Breast epithelium (tissue), 4 donors: ENCODE measurements around the gene CALY. TPM values are rescaled to one million over a fixed set of nuclear protein-coding genes. Genes with fewer than 3 reads are reported as not detected.
"Not testable (repeated sequence)": the region's sequence is repeated elsewhere in the genome, so short reads cannot be mapped to it uniquely, and the experiment has no call there.

Source experiments
- DNase-seq, 2 donors: peaks; one replicate each; pipeline ENCODE4 v3.0.0-alpha.2; 2019; ENCODE audit warnings: low spot score in 2 of 2
- H3K27ac ChIP-seq, 2 donors: fragments of 200-600 bp; sonication (generic) in 1 of 2; one replicate each; pipeline ENCODE4 v1.5.1; 2016 to 2019; ENCODE audit warnings: mild to moderate bottlenecking in 1 of 2
- H3K27me3 ChIP-seq, 2 donors: fragments of 200-600 bp; sonication (generic) in 1 of 2; one replicate each; pipeline versions ENCODE4 v1.5.1 to v1.6.0; 2017 to 2019; ENCODE audit warnings: control low read depth in 1 of 2, mild to moderate bottlenecking in 1 of 2
- H3K36me3 ChIP-seq: fragments of 200-600 bp; one replicate; pipeline ENCODE4 v1.5.1; 2019
- H3K4me1 ChIP-seq, 2 donors: fragments of 200-600 bp; sonication (generic); one replicate each; pipeline ENCODE4 v1.5.1; 2016 to 2019; ENCODE audit warnings: control low read depth in 1 of 2
- H3K4me3 ChIP-seq, 3 donors: fragments of 200-600 bp; sonication (generic); 1 replicate in 2 of 3; 2 replicates in 1 of 3; pipeline ENCODE4 v1.5.1; 2016 to 2019; ENCODE audit warnings: mild to moderate bottlenecking in 3 of 3, moderate library complexity in 2 of 3
- H3K9me3 ChIP-seq, 2 donors: fragments of 200-600 bp; sonication (generic) in 1 of 2; one replicate each; pipeline ENCODE4 v1.5.1; 2016 to 2019; ENCODE audit warnings: control low read depth in 1 of 2
- CTCF ChIP-seq, 3 donors: fragments of 450-650 bp; IDR thresholded peaks; one replicate each; pipeline ENCODE4 v1.5.1; 2016 to 2017; ENCODE audit warnings: antibody characterized with exemption in 3 of 3, mild to moderate bottlenecking in 3 of 3, moderate library complexity in 3 of 3
- POLR2A ChIP-seq: fragments of 450-650 bp; IDR thresholded peaks from one replicate; pipeline ENCODE4 v1.6.1; 2016; ENCODE audit warnings: antibody characterized with exemption, mild to moderate bottlenecking, moderate library complexity
- POLR2AphosphoS5 ChIP-seq, 3 donors: sonication (generic); formaldehyde crosslinking; IDR thresholded peaks; one replicate each; pipeline ENCODE4 v1.6.1; 2017; ENCODE audit warnings: antibody characterized with exemption in 3 of 3
- intact Hi-C: fragments of 100-400 bp; cut with DNase I; formaldehyde crosslinking; loops from one replicate; pipeline ENCODE4 v1.15.1; 2023; ENCODE audit warnings: low total_unique reads
- total RNA-seq, 3 donors: library from RNA; depleted of rRNA; stranded (reverse); fragments of >200 nt; gene quantifications; one replicate each; pipeline ENCODE4 v1.1.0, GENCODE V29; 2016

Gene CALY
- total RNA-seq, 3 donors from 2014 or later = 0.66 TPM; not detected in 2

DNA sequence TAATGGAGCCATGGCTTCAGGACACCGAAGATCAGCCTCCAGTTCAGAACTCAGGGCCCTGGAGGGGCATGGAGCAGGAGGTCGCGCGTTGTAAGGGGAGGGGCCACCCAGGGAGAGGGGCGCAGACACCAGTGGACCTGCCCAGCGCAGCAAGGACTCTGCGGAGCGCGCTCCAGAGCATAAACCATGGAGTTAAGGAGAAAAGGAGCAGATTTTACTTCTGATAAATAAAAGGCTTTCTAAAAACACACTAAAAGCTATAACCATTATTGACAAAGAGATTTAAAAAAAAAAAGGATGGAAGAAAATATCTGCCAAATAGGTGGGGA lies 10.5 kb downstream of the CALY start:
- TF ChIP-seq CTCF (IDR thresholded peaks at IDR 0.05) (no peak), POLR2AphosphoS5 (IDR thresholded peaks at IDR 0.05) (no peak), POLR2A (no peak)
- Histone ChIP-seq H3K9me3 (no peaks in the 10 kb centered on the region), H3K36me3 (no peaks in the 10 kb centered on the region), H3K4me1 (peaks cover 0 to 5% of the 10 kb centered on the region in 2 donors), H3K4me3 (peak overlapping the region in 2 of 3 donors; percentile 52 to 68), H3K27me3 (peaks cover 6 to 52% of the 10 kb centered on the region in 2 donors), H3K27ac (no peak overlapping the region)
- intact Hi-C loops = no loop called here
- DNase-seq = no peak

GRCh38 chr10:133325440-133326222 lies 11.1 kb downstream of the CALY start:
- DNase-seq = no peak
- H3K9me3 ChIP-seq = peaks cover 0 to 3% of the 10 kb centered on the region in 2 donors
- peak overlapping the region; percentile 3 to 68 (median 52) for H3K4me3 ChIP-seq
- H3K27me3 ChIP-seq = peaks cover 6 to 49% of the 10 kb centered on the region in 2 donors
- H3K4me1 ChIP-seq = peaks cover 0 to 5% of the 10 kb centered on the region in 2 donors
- TF ChIP-seq CTCF (IDR thresholded peaks at IDR 0.05) = no peak
- no peak for TF ChIP-seq POLR2AphosphoS5 (IDR thresholded peaks at IDR 0.05)
- no peak for TF ChIP-seq POLR2A
- H3K27ac ChIP-seq = no peak overlapping the region
- no peaks in the 10 kb centered on the region for H3K36me3 ChIP-seq
- intact Hi-C loops = no loop called here

- peaks cover 6 to 49% of the 10 kb centered on the region in 2 donors for H3K27me3 ChIP-seq
- TF ChIP-seq CTCF (IDR thresholded peaks at IDR 0.05) (no peak), POLR2AphosphoS5 (IDR thresholded peaks at IDR 0.05) (no peak), POLR2A (no peak)
- peaks cover 0 to 5% of the 10 kb centered on the region in 2 donors for H3K4me1 ChIP-seq
- no peak overlapping the region for H3K27ac ChIP-seq
- H3K36me3 ChIP-seq = no peaks in the 10 kb centered on the region
- intact Hi-C loops = no loop called here
- peaks cover 0 to 3% of the 10 kb centered on the region in 2 donors for H3K9me3 ChIP-seq
- peak overlapping the region in 2 of 3 donors; percentile 52 to 68 for H3K4me3 ChIP-seq
- no peak for DNase-seq
Measured at GRCh38 chr10:133324857-133325260, 11.8 kb downstream of the CALY start.

DNA sequence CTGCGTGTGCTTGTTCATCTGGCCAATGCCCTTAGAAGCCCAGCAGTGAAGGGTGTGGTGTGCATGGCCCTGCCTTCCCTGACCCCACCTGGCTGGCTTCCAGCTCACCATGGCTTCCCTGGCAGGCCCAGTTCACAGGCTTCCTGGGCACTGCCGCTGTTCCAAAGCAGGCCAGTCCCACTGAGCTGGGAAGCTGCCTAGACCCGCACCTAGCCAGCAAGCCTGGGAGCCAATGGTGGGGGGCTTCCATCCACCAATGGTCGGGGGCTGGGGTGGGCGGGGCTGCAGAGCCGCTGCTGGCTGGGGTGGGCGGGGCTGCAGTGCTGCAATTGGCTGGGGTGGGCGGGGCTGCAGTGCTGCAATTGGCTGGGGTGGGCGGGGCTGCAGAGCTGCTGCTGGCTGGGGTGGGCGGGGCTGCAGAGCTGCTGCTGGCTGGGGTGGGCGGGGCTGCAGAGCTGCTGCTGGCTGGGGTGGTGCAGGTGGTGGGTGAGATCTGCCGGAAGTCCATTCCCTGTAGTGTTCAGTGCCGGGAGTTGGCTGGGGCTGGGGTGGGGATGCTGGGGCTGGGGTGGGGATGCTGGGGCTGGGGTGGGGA lies 12.4 kb downstream of the CALY start:
- no peak for TF ChIP-seq POLR2AphosphoS5 (IDR thresholded peaks at IDR 0.05)
- no peak for TF ChIP-seq POLR2A
- TF ChIP-seq CTCF (IDR thresholded peaks at IDR 0.05) = no peak
- intact Hi-C loops = no loop called here
- Histone ChIP-seq H3K4me1 (peaks cover 0 to 5% of the 10 kb centered on the region in 2 donors), H3K27ac (no peak overlapping the region), H3K36me3 (no peaks in the 10 kb centered on the region), H3K4me3 (peak overlapping the region in 2 of 3 donors; percentile 52 to 68), H3K27me3 (peaks cover 6 to 46% of the 10 kb centered on the region in 2 donors), H3K9me3 (peaks cover 0 to 3% of the 10 kb centered on the region in 2 donors)
- DNase-seq = peak in 1 of 2 donors; percentile 62

- H3K4me3 ChIP-seq, H3K27ac ChIP-seq, H3K9me3 ChIP-seq, intact Hi-C loops, H3K4me1 ChIP-seq, DNase-seq, H3K36me3 ChIP-seq: not testable (repeated sequence)
- peaks cover 3 to 24% of the 10 kb centered on the region in 2 donors for H3K27me3 ChIP-seq
Measured at GRCh38 chr10:133322064-133322709, 14.5 kb downstream of the CALY start.

- H3K36me3 ChIP-seq, H3K4me1 ChIP-seq, DNase-seq, H3K9me3 ChIP-seq, H3K27ac ChIP-seq, H3K4me3 ChIP-seq, intact Hi-C loops: not testable (repeated sequence)
- peaks cover 3 to 12% of the 10 kb centered on the region in 2 donors for H3K27me3 ChIP-seq
Measured at GRCh38 chr10:133320852-133321422, 15.8 kb downstream of the CALY start.
